ENCODE data around the gene SCUBE1. TPM values are rescaled to one million over a fixed set of nuclear protein-coding genes. Genes with fewer than 3 reads are reported as not detected.

SCUBE1 gene
- total and polyA plus RNA-seq, 2 of the 8 experiments (the other 6 are each of a cell fraction or from before 2014, with no cell fraction given), result 2.3 to 4.9 TPM

- TF ChIP-seq CTCF (IDR thresholded peaks at IDR 0.05; ENCODE audit: control extremely low read depth in 1 of 3, insufficient read depth in 1 of 3, low read depth in 1 of 3, low read length in 3 of 3), result no peak
These were observed 104.6 kb downstream of the SCUBE1 start (continued) for GRCh38 chr22:43238526-43239006.
